ENCODE measurements around the gene SLC25A1.
"Not testable (repeated sequence)": the region's sequence is repeated elsewhere in the genome, so short reads cannot be mapped to it uniquely, and the experiment has no call there.

Gene SLC25A1

DNA sequence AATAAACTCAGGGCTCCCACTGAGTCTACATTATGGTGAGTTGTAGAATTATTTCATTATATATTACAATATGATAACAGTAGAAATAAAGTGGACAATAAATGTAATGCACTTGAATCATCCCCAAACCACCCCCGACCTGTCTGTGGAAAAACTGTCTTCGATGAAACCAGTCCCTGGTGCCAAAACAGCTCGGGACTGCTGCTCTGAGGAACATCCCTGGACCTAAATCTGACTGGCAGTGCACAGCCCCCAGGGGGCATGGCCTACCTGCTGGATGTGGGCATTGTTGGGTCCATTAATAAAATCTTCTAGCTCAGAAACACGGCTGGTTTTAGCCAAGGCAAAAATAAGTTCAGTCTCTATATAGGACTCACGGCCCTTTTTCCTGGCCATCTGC is 29.3 kb upstream of the SLC25A1 start:
- TF ChIP-seq, protein P1, sequence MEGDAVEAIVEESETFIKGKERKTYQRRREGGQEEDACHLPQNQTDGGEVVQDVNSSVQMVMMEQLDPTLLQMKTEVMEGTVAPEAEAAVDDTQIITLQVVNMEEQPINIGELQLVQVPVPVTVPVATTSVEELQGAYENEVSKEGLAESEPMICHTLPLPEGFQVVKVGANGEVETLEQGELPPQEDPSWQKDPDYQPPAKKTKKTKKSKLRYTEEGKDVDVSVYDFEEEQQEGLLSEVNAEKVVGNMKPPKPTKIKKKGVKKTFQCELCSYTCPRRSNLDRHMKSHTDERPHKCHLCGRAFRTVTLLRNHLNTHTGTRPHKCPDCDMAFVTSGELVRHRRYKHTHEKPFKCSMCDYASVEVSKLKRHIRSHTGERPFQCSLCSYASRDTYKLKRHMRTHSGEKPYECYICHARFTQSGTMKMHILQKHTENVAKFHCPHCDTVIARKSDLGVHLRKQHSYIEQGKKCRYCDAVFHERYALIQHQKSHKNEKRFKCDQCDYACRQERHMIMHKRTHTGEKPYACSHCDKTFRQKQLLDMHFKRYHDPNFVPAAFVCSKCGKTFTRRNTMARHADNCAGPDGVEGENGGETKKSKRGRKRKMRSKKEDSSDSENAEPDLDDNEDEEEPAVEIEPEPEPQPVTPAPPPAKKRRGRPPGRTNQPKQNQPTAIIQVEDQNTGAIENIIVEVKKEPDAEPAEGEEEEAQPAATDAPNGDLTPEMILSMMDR (IDR thresholded peaks at IDR 0.05; ENCODE audit: control insufficient read depth, extremely low read depth, insufficient read depth), result no peak
- no peak overlapping the region for H3K4me3 ChIP-seq (ENCODE audit: low read depth, low read length)
- DNase-seq (ENCODE audit: low read depth), result no peak

DNA sequence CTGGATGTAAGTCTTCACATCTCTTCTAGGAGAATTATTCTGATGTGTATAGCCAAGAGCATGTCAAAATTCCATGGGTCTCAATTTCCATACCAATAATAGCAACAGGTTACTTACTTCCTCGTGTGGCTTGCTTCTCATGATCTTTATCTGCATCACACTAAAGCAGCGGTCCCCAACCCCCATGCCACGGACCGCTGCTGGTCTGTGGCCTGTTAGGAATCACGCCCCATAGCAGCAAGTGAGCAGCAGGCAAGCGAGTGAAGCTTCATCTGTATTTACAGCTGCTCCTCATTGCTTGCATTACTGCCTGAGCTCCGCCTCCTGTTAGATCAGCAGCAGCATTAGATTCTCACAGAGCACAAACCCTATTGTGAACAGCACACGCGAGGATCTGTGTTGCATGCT is 28.9 kb upstream of the SLC25A1 start:
- no peak for DNase-seq (ENCODE audit: low read depth)
- TF ChIP-seq, protein P1 (IDR thresholded peaks at IDR 0.05; ENCODE audit: control insufficient read depth, extremely low read depth, insufficient read depth), result no peak
- no peak overlapping the region for H3K4me3 ChIP-seq (ENCODE audit: low read depth, low read length)

DNA sequence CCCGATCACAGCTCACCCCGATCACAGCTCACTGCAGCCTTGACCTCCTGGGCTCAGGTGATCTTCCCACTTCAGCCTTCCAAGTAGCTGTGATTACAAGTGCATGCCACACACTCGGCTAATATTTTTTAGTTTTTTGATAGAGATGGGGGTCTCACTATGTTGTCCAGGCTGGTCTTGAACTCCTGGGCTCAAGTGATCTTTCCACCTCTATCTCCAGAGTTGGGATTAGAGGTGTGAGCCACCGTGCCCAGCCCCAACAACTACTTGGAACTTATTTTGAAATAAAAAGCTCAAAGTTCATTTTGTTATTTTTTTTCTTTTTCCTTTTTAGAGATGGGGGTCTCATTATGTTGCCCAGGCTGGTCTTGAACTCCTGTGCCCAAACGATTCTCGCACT is 27.8 kb upstream of the SLC25A1 start:
- TF ChIP-seq, protein P1 (IDR thresholded peaks at IDR 0.05; ENCODE audit: control insufficient read depth, extremely low read depth, insufficient read depth), result no peak
- no peak overlapping the region for H3K4me3 ChIP-seq (ENCODE audit: low read depth, low read length)
- DNase-seq (ENCODE audit: low read depth), result no peak

DNA sequence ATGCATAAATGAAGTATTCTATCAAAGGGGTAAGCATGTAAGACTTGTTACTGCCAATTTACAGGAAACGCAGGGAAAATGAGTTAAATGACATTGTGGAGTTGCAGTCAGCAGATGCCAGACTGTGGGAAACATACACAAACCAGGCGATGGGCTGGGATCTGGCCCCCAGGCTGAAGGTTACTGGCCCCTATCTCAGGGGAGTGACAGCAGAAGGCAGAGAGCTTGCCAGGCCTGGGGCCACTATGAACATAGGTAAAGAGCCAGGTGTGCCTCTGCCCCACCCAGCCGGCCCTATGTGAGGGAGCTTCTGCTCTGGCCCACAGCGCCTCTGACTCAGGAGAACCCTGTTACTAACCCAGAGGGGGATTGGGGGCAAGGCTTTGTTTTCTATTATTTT is 26.1 kb upstream of the SLC25A1 start:
- TF ChIP-seq, protein P1 (IDR thresholded peaks at IDR 0.05; ENCODE audit: control insufficient read depth, extremely low read depth, insufficient read depth), result no peak
- DNase-seq (ENCODE audit: low read depth), result no peak
- no peak overlapping the region for H3K4me3 ChIP-seq (ENCODE audit: low read depth, low read length)

DNA sequence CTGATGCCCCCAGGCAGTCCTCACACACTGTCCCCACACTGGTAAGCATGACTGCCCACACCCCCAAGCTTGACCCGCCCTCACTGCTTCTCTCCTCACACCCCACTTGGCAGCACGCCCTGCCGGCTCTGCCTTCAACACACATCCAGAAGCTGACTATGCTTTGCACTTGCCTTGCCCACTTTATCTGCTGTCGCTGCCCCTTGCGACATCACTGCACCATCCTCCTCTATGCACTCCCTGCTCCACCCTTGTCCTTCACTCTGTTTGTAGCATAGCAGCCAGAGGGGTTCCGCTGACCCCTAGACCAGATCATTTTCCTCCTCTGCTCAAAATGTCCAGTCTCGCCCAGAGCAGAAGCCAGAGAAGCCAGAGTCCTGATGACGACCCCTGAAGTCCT is 25.3 kb upstream of the SLC25A1 start:
- no peak overlapping the region for H3K4me3 ChIP-seq (ENCODE audit: low read depth, low read length)
- no peak for DNase-seq (ENCODE audit: low read depth)
- TF ChIP-seq, protein P1 (IDR thresholded peaks at IDR 0.05; ENCODE audit: control insufficient read depth, extremely low read depth, insufficient read depth), result no peak

DNA sequence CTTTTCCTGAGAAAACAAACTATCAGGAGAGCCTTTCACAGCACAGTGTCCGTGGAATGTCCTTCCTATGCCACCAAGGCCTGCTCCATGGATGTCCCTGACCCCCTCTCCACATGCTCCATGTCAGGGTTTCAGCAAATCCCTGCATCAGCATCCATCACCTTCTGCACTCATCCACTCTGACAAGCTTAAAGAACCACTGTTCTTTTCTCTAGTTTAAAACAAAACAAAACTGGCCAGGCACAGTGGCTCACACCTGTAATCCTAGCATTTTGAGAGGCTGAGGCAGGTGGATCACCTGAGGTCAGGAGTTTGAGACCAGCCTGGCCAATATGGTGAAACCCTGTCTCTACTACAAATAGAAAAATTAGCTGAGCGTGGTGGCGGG is 24.3 kb upstream of the SLC25A1 start:
- DNase-seq (ENCODE audit: low read depth); H3K4me3 ChIP-seq (ENCODE audit: low read depth, low read length): not testable (repeated sequence)

DNA sequence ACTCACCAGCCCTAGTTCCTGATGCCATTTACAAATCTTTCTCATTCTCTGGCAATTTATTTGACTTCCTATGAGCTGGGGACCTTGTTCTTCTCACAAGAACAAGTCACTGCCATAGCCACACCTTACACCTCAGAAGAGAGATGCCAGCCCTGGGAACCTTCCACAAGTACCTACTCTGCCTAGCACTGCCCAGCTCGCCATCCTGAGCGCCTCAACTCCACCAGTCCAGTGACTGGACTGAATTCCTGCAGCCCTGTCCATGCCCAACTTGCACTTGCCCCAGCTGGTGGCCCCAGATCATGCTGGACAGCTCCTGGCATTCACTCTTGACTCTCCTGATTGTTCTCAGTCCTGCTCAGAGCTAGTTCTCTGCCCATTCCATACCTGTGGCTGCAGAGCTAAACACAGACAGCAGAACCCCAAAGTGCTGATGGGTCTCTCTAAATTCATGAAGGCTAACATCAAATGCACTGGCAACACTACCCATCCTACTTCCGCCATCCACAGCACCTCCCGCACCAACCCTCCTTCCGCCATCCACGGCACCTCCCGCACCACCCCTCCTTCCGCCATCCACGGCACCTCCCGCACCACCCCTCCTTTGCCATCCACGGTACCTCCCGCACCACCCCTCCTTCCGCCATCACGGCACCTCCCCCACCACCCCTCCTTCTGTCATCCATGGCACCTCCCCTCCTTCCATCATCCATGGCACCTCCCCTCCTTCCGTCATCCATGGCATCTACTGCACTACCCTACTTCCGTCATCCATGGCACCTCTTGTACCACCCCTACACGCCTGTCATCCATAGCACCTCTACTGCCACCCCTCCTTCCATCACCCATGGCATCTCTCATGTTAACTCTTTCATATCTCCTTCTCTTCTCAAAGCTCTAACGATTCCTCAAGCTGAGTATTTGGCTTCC is 23.6 kb upstream of the SLC25A1 start:
- H3K4me3 ChIP-seq (ENCODE audit: low read depth, low read length), result no peak overlapping the region
- DNase-seq (ENCODE audit: low read depth), result no peak
- TF ChIP-seq, protein P1 (IDR thresholded peaks at IDR 0.05; ENCODE audit: control insufficient read depth, extremely low read depth, insufficient read depth), result no peak
